HS-5 (cell line): ENCODE data around the gene DENND1C.

Experiments
- DNase-seq: peaks from one replicate; pipeline ENCODE4 v3.0.0-alpha.2; 2012; ENCODE audit warnings: low read depth

The DENND1C gene

DNA sequence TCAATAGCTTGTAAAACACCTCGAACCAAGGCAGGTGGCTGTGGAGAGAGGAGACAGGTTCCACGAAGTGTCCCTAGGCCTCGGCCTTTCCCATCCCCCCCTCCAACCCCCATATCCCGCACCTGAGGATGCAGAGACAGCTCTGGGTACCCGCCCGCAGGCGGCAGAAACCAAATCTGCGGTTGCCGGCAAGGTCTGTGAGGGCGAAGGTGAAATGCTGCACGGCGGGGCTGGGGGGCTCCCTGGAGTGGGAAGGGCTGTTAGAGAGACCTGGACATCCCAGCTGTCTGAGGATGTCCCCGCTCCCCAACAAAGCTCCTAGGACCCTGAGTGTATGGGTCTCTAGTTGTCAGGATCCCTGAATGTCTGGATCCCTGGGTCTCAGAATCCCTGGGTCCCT, 2.8 kb downstream of the DENND1C start:
- DNase-seq, result no peak

DNA sequence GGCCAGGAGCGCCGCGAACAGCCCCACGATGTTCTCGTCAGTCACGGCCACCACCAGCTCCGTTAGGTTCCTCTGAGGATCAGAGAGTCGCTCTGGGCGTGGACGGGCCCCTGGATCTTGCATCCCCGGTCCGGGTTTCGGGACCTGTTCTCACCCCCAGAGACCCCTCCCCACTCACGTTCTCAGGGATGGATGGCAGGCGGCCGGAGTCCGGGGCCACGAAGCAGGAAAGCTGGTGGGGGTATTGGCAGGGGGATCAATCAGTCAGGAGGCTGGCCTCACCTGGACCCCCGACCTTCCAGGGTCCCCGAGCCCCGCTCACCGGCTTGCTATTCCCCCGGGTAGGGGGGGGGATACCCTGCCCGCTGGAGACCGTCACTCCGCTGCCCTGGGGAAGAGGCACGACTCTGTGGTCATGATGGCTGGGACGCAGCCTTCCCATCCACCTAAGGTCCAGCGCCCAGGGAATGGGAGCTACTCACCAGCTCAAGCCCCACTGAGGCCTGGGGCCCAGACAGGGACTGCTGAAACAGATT, 4.6 kb downstream of the DENND1C start:
- no peak for DNase-seq

DNA sequence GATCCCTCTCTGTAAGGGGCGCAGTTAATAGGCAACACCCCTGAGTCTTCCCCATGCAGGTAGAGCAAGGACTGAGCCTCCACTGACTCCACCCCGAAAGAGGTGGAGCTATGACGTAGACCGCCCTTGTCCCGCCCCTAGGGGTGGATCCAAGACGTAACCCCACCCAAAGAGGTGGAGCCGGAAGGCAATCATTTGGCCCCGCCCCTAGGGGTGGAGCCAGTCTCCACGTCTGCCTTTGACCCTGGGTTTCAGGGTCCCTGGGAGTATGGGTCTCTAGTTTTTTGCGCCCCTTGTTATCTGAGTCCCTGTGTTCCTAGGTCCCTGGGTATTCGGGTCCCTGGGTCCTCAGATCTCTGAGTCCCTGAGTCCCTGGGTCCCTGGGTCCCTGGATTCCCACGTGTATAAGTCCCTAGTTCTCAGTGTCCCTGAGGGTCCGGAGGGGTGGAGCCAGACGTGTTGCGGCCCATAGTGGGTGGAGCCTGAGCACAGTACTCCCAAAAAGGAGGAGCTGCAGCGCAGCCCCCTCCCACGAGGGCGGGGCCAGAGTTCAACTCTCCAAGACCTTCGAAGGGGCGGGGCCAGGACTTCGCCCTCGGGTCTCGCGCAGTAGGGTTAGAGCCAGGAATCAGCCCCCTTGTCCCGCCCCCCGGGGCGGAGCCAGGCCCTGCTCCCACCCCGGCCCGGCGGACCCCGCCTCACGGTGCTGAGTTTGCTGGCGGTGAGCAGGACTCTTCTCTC, 5.3 kb downstream of the DENND1C start:
- no peak for DNase-seq

DNA sequence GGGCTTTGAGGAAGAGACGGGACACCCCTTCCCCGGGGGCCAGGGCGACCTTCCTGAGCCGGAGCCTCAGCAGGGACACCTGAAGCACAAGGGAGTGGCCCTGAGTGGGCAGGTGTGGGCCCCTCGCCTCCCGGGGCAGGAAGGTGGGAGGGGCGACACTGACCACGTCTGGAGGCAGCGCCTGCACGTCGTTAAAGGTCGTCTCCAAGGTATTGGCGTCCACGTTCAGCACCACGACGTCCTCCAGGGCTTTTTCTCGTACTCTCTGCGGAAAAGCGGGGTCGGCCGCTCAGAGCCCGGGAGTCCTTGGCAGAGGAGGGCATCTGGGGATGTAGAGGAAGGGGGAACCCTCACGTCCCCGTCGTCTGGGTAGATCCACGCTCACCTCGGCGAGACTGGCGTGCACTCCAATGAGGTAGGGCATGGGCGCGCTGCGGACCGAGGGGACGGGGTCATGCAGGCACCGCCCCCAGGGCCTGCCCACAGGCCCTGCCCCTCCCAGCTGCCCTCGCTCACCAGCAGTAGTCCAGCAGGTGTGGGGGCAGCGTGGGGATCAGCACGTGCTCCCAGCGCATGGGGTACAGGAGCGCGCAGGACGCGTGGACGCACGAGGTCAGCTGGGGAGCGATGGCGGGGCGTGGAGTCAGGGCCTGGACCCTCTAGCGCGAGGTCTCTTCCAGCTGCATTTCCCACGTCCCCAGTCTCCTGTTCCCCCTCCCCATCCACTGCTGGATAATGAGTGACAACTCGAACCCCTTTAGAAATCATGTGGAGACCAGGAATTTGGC, 6.1 kb downstream of the DENND1C start:
- DNase-seq, result no peak

DNA sequence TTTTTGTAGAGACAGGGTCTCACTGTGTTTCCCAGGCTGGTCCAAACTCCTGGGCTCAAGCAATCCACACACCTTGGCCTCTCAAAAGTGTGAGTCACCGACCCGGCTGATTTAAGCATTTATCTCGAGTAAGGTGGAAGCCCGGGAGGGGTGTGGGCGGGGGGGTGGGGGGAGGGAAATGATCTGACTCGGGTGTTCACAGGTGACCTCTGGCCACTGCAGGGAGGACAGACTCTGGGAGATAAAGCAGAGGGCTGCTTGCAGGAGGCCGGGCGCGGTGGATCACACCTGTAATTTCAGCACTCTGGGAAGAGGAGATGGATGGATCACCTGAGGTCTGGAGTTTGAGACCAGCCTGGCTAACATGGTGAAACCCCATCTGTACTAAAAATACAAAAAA, 7.9 kb downstream of the DENND1C start:
- no peak for DNase-seq

DNA sequence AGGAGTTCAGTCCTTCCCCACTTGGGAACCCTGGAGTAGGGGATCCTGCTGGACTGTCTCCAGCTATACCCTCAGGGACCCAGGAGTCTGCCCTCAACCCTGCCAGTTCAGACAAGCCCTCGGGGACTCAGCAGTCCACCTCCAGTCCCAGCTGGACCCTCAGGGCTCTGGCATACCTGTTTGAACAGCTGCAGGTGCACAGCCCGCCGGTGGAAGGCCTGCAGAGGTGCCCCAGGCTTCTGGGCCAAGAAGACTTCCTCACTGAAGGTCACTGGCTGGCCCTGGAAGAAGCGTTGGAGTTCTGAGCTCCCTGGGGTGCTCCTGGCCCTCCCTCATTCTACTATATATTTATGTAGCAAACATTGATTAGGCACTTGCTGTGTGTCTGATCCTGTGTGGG, 8.9 kb downstream of the DENND1C start:
- DNase-seq, result no peak

DNA sequence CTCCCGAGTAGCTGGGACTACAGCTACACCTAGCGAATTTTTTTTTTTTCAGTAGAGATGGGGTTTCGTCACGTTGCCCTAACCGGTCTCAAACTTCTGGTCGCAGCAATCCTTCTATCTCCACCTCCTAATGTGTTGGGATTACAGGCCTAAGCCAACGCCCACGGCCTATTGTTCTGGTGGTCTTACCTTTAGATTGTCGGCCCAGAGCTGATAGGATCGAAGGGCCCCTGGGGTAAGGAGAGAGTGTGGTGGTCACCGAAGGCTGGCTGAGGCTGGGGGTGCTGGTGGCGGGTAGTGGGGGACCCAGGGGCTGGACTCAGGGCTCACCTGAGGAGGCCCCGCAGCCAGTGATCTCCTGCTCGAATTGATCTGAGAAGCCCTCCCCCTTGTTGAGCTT, 10.5 kb downstream of the DENND1C start:
- no peak for DNase-seq

DNA sequence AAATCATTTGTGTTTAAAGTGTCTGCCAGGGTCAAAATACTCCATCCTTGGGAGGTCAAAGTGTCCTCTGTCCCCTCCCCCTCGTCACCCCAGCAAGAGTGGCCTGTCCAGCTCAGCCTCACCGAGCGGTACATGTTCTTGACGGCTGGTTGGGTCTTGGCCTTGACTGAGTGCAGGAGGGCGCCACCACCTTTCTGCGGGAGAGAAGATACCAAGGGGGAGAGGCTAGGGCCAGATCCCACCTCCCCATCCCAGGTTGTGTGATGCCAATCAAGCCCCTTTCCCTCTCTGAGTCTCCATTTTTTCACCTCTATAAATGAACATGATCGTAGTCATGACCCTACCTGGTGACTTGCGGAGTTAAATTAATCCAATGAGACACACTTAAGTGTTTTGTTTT, 11.4 kb downstream of the DENND1C start:
- no peak for DNase-seq

DNA sequence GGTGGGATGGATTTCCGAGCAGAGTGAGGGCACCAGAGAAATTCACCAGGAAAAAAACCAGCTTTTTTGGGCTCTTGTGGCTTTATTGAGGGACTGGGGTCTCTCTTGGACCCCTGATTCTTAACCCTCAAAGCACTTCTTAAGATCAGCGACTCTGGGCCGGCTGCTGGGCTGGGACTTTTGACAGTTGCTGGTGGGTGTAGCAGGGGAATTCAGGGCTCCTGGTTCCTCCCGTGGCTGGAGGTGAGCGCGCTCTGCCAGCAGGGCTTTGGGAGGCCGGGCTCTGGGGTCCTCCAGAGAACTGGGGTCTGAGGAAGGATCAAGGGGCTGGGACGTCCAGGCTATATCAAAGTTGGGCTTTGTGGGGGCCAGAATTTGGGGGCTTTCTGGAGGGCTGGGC, 14.2 kb downstream of the DENND1C start:
- DNase-seq, result no peak

DNA sequence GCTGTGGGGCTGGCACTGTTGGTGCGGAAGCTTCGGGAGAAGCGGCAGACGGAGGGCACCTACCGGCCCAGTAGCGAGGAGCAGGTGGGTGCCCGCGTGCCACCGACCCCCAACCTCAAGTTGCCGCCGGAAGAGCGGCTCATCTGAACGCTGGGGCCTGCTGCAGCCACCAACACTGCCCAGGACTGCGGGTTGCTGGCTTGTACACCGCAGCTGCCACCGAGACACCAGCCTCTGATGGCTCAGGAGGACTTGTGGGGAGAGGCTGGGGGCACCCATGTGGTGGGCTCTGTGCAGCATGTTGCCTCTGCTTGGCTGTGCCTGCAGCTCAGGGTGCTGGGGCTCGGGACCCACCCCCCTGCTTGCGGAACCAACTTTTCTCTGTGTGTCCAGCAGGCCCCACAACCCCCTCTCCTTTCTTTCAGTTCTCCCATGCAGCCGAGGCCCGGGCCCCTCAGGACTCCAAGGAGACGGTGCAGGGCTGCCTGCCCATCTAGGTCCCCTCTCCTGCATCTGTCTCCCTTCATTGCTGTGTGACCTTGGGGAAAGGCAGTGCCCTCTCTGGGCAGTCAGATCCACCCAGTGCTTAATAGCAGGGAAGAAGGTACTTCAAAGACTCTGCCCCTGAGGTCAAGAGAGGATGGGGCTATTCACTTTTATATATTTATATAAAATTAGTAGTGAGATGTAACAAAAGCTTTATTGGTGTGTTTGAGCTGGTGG, 14.9 kb downstream of the DENND1C start:
- no peak for DNase-seq

DNA sequence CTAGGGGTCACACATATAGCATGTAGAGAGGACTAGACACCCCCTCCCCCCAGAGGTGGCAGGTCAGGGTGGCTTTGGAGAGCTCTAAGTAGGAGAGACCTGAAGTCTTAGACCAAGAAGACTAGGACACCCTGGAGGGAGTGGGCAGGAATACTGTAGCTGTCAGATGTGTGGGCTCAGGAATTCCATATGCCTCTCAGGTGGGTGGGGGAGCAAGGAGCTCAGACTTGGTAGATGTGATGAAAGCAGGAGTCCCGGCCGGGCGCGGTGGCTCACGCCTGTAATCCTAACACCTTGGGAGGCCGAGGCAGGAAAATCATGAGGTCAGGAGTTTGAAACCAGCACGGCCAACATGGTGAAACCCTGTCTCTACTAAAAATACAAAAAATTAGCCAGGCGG, 15.9 kb downstream of the DENND1C start:
- DNase-seq, result no peak

DNA sequence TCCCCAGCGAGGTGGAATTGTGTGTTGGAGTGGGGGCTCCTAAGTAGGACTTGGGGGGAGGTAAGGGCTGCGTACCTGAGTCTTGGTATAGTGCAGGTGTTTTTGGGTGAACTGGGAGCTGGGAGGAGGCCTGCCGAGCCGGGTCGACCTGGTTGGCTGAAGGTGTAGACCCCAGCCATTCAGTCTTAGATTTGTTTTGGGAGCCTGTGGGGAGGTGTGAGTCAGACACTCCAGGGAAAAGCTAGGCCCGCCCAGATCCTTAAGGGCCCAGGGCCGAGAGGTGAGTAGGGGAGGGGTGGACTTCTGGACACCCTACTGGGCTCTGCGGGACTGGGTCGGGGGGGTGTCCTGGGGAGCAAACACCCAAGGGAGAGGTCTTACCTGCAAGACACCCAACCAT, 16.6 kb downstream of the DENND1C start:
- no peak for DNase-seq

DNA sequence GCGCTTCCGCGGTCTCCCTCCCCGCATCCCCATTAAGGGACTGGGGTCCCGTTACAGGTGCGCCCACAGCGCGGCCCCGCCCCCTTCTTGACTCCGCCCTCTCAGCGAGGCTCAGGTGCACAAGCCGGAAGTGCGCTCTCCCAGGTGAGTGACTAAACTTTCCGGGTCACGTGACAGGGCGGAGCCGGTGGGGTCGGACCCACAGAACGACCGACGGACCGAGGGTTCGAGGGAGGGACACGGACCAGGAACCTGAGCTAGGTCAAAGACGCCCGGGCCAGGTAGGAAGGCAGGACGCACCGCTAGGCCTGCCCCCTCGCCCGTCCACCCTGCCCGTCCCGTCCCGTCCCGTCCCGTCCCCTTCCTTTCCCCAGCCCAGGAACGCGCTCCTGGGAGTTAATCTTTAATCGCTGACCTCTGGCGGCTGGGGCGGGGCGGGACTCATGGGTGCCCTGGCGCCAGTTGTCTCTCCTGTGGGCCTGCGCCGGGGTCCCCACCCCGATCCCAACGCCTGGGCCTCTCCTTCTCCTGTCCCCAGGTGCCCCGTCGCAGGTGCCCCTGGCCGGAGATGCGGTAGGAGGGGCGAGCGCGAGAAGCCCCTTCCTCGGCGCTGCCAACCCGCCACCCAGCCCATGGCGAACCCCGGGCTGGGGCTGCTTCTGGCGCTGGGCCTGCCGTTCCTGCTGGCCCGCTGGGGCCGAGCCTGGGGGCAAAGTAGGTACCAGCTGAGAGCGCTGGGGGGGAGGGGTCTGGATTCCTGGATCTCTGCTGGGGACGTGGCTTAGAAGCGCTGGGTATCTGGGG, 17.3 kb downstream of the DENND1C start, which contains the start of gene CRB3:
CRB3 (plus strand) TSS at position 202 of the 804 bp plus-strand sequence; CDS start at position 633, 431 bp downstream.
- no peak for DNase-seq

DNA sequence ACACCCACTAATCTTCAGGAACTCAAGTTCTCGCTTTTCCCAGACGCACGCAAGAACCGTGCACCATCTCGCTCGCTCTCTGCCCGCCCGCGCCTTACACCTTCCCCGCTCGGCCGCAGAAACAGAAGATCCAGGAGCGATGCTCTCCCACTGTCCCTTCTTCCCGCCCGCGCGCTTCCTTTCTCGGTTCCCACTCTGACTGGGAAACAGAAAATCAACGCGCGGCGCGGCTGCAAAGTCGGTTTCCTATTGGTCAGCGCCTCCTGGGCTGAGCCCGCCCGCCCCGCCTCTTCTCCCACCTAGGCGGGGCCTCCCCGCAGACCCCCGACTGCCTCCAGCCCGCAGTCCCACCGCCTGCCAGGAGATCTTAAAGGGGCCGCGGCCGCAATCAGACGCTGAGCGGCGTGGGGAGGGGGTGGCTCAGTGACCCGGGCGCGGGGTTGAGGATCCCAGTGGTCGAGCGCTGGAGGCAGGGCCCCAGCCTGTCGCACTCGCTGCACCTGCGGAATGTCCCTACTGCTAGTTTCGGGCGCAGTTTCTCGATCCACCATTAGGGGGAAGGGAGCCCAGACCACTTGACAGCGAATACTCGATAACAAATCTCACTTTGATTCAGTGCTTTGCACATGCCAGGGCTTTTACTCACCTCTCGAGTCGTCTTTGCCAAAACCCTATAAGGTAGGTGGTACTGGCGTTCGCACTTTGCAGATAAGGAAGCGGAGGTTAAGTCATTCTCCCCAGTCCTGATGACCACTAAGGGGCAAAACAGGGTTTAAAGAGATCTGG, 21.3 kb downstream of the DENND1C start:
- DNase-seq, result peak; percentile 84

DNA sequence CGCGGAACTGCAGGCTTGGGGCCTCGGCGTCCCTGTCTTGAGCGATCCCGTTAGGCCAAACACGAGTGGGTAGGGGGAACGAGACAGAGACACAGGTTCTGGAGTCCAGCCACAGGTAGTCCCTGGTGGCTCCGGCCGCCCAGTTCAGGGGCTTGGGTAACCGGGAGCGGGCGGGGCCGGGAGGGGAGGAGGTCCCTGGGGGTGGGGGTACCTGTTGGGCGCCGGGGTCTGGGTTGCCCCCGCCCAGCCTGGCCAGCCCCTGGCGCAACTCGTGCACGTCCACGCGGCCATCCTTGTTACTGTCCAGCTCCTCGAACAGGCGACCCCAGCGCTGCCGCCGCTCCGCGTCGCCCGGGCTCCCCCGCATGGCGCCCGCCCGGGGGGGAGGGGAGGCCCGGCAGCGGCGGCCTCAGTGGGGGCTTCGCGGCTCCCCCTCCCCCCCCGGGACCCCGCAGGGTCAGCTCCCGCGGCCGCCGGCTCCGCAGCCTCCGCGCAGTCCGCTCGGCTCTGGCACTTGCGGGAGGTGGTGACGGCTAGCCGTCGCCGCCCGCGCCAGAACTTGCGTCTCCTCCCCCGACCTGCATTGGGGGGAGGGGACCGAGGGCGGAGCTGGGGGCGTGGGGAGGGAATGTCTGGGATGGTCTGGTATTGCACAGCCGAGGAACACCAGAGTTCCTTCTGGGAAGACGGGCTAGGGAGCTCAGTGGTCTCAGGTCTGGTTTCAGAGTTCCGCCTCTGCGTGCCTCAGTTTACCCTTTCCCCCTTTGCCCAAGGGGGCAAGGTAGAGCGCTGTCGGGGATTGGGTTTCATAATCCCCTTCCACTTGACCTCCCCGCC, 22.1 kb downstream of the DENND1C start, which contains the start of gene SLC25A23:
SLC25A23 (minus strand) TSS at position 531 of the 837 bp plus-strand sequence; CDS start at position 367, 164 bp downstream.
- peak; percentile 18 for DNase-seq

DNA sequence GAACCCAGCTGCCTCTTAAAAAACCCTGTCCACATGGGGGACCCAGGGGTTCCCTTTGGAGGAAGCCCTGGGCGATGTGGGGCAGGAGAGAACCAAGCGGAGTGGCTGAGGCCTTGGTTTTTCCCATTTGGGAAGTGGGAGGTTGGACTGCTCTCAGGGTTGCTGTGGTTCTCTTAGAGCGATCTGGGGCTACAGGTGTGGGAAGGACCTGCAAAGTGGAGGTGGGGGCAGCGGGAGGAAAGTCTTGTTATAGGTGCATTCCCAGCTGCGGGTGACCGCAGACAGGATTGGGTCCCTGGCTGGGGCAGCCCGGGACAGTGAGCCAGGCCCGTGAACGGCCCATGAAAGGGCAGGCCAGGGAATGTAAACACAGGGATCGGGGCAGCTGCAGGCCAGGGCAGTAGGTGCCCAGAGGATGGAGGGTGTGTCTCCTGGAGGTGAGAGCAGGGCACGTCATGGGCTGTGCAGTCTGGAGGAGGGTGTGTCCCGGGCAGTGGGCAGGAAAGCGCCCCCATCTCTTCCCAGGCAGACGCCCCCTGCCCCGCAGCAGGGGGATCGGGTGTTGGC, 22.8 kb downstream of the DENND1C start:
- no peak for DNase-seq

DNA sequence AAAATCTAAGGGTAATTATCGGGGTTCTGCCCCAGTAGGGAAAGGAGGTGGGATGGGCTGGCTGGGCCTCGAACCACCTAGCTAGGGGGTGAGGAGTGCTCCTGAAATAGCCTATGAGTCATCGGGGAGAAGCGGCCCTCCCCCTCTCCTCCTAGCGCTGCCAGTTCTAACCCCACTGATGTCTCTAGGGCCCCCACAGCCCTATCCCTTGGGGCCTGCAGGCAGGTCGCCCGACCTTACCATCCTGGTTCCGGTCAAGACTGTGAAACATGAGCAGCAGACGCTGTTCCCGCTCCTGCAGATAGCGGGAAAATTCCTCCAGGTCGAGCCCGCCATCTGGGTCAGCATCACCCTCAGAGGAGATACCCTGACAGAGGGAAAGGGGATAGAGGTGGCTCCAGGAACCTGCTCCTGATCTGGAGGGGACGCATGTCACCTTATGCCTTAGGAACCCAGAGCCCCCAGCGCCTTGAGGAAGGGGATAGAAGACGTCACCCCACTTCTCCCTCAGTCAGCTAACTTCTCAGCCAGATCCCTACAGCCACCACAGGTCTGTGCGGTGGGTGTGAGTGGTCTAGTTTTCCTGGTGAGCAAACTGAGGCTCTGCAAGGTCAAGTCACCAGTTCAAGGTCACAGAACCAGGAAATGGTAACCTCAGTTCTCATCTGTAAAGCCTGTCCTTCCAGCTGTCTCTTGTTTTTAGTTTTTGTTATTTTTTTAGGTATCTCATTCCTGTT, 23.5 kb downstream of the DENND1C start:
- no peak for DNase-seq

DNA sequence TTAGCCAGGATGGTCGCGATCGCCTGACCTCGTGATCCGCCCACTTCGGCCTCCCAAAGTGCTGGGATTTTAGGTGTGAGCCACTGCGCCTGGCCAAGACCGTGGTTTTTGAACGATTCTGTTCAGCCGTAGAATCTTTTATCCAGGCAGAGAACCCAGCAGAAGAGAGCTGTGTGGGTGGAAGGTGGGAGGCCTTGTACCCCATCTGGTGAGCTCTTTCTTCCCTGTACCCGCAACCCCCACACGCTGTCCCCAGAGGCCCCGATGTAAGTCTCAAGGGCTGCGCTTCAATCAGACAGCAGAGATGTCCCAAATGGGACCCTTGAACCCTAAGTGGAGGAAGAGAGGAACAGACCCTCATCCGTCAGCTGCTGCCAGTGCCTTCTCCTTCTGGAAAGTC, 25.7 kb downstream of the DENND1C start:
- DNase-seq, result no peak
